HG03558 (cell line): ENCODE measurements around the gene ZNF445.
"Not testable (repeated sequence)": the region's sequence is repeated elsewhere in the genome, so short reads cannot be mapped to it uniquely, and the experiment has no call there.

Source experiments
- ATAC-seq: cut with Tn5 transposase; IDR thresholded peaks from one replicate; pipeline ENCODE4 v1.9.1; 2021; ENCODE audit warnings: moderate number of reproducible peaks; ENCODE audit not compliant: unreplicated experiment; ENCODE audit errors: extremely low read depth

Gene ZNF445

GRCh38 chr3:44477312-44478030, at the start of gene ZNF445:
ZNF445 (minus strand) TSS chr3:44477670; CDS start chr3:44455549, 22,121 bp downstream.
- ATAC-seq = no peak

GRCh38 chr3:44525060-44525459, 47.6 kb upstream of the ZNF445 start:
- no peak for ATAC-seq

GRCh38 chr3:44522494-44522933, 45.0 kb upstream of the ZNF445 start:
- ATAC-seq = no peak

GRCh38 chr3:44521721-44522120, 44.3 kb upstream of the ZNF445 start:
- ATAC-seq = no peak

- no peak for ATAC-seq
Measured at GRCh38 chr3:44518782-44519156, 41.3 kb upstream of the ZNF445 start.

- ATAC-seq = no peak
Measured at GRCh38 chr3:44516230-44516629, 38.8 kb upstream of the ZNF445 start.

- ATAC-seq = no peak
Measured at GRCh38 chr3:44513513-44513912, 36.0 kb upstream of the ZNF445 start.

- ATAC-seq = no peak
Measured at GRCh38 chr3:44511238-44511566, 33.7 kb upstream of the ZNF445 start.

GRCh38 chr3:44510000-44510368, 32.5 kb upstream of the ZNF445 start:
- no peak for ATAC-seq

- no peak for ATAC-seq
Measured at GRCh38 chr3:44509393-44509921, 32.0 kb upstream of the ZNF445 start.

- ATAC-seq = no peak
Measured at GRCh38 chr3:44506961-44507360, 29.5 kb upstream of the ZNF445 start.

GRCh38 chr3:44506556-44506955, 29.1 kb upstream of the ZNF445 start:
- no peak for ATAC-seq

- no peak for ATAC-seq
Measured at GRCh38 chr3:44504566-44504965, 27.1 kb upstream of the ZNF445 start.

- ATAC-seq = not testable (repeated sequence)
Measured at GRCh38 chr3:44503178-44503577, 25.7 kb upstream of the ZNF445 start.

- ATAC-seq = no peak
Measured at GRCh38 chr3:44501971-44502370, 24.5 kb upstream of the ZNF445 start.

GRCh38 chr3:44499899-44500168, 22.4 kb upstream of the ZNF445 start:
- ATAC-seq = not testable (repeated sequence)

- ATAC-seq = no peak
Measured at GRCh38 chr3:44499149-44499898, 21.9 kb upstream of the ZNF445 start.

- no peak for ATAC-seq
Measured at GRCh38 chr3:44495636-44496415, 18.4 kb upstream of the ZNF445 start.

- ATAC-seq = no peak
Measured at GRCh38 chr3:44492496-44492895, 15.0 kb upstream of the ZNF445 start.

GRCh38 chr3:44482721-44483120, 5.3 kb upstream of the ZNF445 start:
- ATAC-seq = no peak

- no peak for ATAC-seq
Measured at GRCh38 chr3:44478606-44479094, 1.2 kb upstream of the ZNF445 start.
